Urothelium cell line (cell line): ENCODE measurements around the gene SH2D3C.

Experiments
- DNase-seq: peaks from one replicate; pipeline ENCODE4 v3.0.0; 2011; ENCODE audit warnings: low spot score, mixed read lengths
- FAIRE-seq: peaks from 2 replicates; lab custom pipeline; 2011; peaks lifted over from hg19 to GRCh38; lab: Jason Lieb, UNC

SH2D3C gene

DNA sequence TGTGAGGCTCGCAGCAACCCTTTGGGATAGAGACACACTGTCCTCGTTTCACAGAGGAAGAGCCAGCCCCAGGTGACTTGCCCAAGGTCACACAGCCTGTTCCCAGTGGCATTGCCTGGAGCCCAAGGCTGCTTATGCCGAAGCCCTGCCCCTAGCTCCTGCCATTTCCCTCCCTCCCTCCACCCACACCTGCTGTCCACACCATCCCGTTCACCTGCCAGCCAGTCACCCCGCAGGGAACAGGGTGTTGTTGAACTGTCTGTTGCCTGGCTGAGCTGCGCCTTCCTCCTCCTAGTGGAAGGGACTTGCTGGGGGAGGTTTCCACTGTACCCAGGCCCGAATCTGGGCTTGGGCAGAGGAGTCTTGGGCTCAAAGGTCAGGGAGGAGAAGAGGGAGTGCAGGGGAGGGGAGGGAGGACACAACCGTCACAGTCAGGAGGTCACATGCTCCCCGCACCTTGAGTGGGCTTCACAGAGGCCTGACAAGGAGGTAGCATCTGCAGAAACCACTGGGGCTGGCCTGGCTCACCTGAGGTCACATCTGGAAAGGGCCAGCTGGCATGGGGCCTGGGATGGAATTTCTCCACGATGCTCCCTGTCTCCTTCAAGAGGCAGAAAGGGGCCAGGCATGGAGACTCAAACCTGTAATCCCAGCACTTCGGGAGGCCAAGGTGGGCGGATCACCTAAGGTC is 56.3 kb downstream of the SH2D3C start:
- FAIRE-seq (peak; percentile 61), DNase-seq (no peak)

DNA sequence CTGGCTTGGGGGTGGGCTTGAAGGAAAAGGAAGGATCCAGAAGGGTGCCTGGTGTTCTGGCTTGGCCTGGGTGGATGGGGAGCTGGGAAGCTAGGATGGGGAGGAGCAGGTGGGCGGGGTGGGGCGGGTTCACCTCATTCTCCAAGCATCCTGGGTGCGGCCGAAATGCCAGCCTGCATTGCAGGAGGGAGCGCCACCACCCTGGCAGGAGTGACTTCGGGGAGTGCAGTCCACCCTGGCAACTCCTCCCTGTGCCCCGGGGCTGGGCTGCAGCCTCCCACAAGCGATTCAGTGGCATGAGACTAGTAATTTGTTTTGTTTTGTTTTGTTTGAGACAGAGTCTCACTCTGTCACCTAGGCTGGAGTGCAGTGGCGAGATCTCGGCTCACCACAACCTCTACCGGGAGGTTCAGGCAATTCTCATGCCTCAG is 57.1 kb downstream of the SH2D3C start:
- DNase-seq (peak; percentile 69), FAIRE-seq (no peak)

DNA sequence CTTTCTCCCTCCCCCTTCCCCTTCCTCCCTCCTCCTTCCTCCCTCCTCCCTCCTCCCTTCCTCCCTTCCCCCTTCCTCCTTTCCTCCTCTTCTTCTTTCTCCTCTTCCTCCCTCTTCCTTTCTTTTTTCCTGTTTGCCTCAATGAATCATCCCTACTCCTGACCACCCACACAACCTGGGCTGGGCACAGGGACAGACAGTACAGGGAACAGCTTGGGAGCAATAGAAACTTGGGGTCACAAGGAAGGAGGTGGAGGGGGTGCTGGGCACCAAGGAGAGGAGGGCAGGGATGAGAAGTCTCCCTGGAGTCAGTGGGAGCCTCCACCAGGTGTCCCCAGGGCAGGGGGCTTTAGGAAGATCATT is 57.6 kb downstream of the SH2D3C start:
- FAIRE-seq (peak; percentile 46), DNase-seq (no peak)

DNA sequence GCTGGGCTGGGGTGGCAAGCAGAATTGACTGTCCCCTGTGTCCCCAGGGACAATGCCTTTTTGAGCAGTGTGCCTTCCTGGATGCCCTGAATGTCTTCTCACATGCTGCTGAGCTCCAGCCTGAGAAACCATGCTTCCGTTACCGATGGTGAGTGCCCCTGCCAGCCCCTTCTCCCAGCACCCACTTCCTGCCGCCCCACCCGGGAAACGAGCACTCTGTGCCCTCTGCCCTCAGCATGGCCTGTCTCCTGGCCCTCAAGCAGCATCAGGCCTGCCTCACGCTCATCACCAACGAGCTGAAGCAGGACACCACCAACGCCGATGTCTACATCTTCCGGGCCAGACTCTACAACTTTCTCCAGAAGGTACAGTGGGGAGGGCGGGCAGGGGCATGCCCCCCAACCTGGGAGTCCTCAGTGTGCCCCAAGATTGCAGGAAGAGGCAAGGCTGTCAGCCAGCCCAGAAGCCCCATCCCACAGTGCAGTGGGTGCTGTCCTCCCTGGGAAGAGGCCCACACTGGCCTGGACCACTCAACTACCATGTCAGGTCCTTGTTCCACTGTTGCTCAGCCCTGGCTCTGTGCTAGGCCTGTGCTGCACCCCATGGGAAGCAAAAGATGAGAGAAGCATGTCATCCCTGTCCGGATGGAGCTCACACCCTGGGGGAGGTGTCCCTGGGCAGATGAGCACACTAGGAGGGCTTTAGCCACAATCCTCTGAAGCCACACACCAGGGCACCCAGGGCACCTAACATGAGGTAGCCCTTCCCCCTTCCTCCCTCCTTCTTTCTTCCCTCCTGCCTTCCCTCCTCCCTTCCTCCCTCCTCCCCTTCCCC is 58.2 kb downstream of the SH2D3C start:
- DNase-seq (no peak), FAIRE-seq (peak; percentile 52)

DNA sequence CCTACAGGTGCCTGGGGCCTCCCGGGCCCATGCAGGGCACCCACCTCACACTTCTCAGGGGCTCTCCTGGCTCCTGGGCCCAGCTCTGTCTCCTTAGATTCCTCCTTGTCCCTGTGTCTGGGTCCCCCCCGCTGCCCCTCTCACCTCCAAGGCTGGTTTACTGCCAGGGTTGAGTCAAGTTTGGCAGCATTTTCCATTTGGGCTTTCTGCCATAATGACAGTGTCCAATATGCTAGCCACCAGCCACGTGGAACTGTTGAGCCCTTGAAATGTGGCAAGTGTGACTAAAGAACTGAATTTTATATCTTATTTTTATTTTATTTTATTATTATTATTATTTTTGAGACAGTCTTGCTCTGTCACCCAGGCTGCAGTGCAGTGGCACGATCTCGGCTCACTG is 60.7 kb downstream of the SH2D3C start:
- FAIRE-seq (no peak), DNase-seq (no peak)

DNA sequence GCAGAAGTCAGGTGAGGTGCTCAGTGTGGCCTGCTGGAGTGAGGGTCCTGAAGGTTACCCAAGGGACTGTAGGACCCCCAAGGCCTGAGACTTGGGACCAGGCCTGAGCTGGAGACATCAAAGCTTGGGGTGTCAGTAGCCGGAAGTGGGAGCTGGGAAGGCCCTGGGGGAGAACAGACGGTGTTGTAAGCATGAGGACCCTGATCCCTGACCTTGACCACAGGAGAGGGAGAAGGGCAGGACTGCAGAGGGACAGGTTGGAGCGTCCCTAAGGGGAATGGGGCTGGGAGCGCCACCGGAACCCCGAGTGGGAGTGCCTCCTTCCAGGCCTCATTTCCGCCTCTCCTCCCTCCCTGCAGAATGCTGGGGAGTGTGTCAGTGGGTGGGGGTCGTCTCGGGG is 62.1 kb downstream of the SH2D3C start:
- DNase-seq (no peak), FAIRE-seq (no peak)

DNA sequence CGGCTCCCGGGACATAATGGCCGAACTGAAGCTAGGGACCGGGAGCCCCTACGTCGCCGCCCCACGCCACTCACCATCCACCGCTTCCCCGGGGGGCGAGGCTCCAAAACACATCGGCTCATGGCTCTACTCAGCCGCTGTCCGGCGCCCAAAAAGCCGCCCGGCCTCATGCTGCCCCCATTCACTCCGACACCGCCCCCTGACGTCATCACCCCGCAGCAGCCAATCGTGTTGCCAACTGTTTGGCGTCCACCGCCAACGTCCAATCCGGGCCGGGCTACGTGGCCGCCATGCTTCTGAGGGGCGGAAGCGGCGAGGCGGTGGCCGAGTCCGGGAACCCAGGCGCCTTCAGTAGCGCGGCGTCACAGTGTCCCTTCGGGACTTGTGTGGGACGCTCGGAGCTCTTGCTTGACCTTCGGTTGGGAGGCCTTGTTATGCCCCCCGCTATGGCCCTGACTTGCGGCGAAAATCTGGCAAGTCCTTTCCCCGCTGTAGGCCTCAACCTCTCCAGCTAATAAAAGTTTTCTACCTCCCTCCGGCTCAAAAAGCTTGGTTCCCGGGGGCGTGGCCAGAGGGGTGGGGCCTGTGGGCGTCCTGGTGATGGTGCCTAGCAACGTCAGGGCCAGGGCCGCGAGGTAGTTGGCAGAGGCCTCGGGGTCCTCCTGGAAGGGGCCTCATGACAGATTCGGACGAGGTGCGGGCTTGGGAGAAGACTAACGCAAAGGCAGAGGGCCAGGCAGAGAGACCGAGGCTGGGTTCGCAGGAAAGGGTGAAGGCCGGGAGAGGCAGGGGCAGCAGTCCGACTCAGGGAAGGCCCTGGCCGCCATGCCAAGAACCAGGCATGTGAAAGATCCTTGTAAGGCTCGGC is 62.8 kb downstream of the SH2D3C start, which contains the start of the genes PTRH1 and TTC16:
PTRH1 (minus strand) TSS at position 194 of the 868 bp plus-strand sequence; CDS start at position 170, 24 bp downstream.
TTC16 (plus strand) TSS at position 610 of the 868 bp plus-strand sequence; CDS start at position 677, 67 bp downstream.
- peak; percentile 98 for FAIRE-seq

DNA sequence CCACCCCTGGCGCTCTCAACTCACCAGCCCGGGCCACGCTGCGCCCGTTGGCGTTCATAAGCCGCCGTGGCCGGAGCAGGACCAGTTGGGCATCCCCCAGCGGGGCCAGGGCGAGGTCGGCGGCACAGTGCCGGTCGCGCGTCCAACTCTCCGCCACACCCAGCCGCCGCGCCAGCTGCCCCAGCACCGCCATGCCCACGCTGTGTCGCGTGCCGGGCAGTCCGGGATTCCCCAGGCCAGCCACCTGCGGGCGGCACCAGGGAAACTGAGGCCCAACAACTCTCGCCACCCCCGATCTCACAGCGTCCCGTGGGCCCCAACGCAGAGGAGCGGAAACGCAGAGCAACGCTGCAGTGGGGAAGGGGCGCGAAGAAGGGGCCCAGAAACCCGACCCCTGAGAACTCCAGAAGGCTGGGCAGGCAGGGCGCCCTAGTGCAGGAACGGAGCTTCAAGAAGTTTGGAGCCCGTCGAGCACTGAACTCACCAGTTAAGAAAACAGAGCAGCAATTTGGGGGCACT is 63.5 kb downstream of the SH2D3C start:
- FAIRE-seq (no peak), DNase-seq (no peak)

More for the DNA sequence above, 62.8 kb downstream of the SH2D3C start, which contains the start of the genes PTRH1 and TTC16:
- peak; percentile 97 for DNase-seq

DNA sequence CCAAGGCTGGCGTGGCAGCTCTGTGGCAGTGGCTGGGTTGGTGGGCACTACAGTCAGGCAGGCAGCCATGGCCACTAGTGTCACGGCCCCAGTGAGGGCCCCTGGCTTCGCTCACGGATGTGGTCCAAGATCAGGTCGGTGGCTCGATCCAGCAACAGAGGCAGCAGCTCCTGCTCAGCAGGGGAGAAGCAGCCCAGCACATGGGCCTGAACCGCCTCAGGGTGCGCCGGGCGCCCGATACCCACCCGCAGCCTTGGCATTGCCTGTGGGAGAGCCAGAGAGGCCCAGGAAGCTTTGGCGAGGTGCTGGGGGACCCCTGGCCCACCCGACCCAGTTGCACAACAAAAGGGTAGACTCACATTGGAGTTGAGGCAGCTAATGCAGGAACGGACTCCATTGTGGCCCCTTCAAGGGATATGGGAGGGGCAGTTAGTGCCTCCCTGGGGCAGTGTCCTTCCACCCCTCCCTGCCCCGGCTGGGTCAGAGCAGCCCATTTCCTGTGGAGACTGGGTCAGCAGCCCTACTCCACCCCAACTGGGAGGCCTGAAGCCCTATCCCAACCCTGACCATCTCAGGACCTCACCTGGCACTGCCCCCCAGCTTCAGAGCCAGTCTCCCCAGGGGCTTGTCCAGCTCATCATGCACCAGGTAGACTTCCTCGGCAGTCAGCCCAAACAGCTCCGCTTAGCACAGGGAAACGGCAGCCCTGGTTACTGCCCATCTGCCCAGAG is 64.3 kb downstream of the SH2D3C start:
- DNase-seq (no peak), FAIRE-seq (no peak)

DNA sequence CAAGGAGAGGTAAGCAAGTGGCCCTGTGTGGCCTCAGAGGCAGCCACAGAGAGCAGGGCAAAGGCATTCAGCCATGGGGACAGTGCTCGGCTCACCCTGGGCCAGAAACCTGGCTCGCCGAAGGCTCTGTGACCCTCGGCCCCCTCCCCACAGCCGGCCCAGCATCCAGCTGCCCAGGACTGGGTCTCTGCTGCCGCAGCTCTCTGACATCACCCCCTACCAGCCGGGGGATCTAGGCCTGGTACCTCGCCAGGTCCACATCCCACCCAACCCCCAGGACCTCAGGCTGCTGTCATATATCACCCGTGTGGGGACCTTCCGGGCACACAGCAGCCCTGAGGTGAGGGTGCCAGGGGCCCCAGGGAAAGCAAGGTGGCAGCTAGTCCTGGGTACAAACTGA is 65.6 kb downstream of the SH2D3C start:
- DNase-seq (no peak), FAIRE-seq (no peak)

DNA sequence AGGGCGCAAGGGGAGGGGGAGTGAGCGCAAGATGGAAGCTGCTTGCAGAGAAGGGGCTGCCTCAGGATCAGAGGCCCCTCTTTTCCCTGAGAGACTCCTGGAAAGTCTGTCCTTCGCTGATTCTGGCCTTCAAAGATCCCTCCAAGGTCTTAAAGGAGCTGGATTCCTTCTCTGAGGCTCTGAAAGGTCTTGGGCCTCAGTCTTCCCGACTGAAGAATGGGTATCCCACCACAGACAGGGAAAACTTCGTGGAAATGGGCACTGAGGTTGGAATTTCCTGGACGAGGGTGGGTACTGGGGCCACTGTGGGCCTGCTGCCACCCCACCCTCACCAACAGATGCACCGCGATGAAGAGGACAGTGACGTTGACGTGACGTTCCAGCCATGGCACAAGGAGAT is 66.1 kb downstream of the SH2D3C start:
- FAIRE-seq = peak; percentile 52
- no peak for DNase-seq

DNA sequence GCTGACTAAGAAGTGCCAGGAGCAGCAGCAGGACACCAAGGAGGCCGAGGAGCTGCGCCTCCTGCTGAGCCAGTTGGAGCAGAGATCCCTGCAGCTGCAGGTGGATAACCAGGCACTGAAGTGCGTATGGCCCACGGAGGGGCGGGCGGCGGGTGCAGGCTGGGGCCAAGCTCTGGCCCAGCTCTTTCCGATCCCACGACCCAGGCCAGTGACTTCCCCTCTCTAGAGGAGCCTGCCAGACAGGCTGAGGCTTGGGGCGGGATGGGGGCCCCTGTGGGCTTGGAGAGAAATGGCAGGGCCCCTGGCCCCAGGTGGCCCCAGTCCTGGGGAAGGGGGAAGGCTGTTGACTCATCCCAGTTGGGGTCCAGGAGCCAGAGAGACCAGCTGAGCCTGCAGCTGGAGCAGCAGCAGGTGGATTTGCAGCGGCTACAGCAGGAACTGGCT is 66.6 kb downstream of the SH2D3C start:
- DNase-seq (no peak), FAIRE-seq (no peak)

DNA sequence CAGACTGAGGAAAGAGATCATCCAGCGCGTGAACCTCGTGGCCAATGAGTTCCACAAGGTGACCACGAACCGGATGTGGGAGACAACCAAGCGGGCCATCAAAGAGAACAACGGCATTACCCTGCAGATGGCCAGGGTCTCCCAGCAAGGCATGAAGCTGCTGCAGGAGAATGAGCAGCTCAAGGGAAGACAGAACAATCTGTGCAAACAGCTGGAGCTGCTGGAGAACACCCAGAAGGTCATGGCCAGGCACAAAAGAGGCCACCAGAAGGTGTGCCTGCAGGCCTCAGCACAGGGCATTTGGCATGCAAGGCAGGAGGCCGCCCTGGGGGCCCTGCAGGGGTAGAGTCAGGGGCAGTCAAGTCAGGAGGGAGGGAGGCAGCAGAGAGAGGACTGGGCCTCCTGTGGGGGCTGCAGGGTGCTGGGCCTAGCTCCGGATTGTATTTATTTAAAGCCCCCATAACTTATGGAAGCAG is 67.2 kb downstream of the SH2D3C start:
- FAIRE-seq = no peak
- DNase-seq = no peak

DNA sequence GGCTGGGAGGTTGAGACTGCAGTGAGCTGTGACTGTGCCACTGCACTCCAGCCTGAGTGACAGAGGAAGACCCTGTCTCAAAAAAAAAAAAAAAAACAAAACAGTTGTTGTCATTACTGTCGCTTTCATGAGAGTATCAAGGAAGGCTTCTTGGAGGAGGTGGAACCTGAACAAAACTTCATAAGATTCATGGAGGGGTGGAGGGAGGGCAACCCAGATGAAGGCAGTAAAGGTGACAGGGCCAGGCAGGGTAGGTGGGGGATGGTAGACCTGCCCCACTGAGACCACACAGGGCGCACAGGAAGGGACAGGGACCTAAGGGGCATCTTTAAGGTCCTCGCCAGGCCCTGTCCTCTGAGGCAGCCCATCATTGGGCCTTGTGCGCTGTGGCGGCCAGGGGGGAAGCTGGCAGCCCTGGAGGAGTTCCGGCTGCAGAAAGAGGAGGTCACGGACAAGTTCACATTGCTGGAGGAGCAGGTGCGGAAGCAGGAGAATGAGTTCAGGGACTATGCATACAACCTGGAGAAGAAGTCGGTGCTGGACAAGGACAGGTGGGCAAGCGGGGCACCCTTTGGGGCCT is 68.2 kb downstream of the SH2D3C start:
- FAIRE-seq = no peak
- no peak for DNase-seq

DNA sequence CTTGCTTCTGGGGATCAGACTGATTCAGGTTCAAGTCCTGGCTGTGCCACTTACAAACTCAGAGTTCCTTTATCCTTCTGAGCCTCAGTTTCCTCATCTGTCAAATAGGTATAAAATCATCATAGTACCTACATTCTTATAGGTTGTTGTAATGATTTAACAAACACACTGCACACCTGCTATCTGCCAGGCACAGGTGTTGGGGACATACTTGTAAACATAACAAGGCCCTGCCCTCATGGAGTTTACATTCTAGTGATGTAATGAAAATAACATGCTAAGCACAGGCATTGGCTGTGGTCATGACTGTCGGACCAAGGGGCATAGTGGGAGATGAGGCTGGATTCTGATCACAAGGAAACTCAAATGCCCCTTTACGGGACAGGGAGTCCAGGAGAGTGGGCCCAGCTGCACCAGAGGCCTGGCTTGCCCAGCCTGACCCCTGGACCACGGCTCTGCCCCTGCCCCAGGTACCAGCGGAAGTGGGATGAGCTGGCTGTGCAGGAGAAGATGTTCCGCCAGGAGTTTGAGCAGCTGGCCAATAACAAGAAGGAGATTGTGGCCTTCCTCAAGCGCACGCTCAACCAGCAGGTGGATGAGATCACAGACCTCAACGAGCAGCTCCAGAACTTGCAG is 69.4 kb downstream of the SH2D3C start:
- no peak for FAIRE-seq

DNA sequence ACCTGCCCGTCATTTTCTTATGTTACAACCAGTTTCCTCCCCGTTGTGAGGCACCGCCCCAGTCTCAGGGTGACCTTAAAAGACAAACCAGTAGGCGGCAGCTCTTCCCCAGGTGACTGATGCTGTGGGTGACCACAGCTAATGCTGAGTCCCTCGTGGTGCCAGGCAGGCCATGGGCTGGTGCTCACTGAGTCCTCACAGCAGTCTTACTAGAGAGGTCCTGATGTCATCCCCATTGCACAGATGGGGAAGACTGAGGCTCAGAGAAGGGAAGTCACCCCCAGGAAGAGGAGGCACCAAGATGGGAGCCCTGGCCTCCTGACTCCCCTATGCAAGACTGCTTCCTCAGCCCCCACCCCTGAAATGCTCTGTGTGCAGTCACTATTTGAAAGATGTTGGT is 70.7 kb downstream of the SH2D3C start:
- DNase-seq (no peak), FAIRE-seq (no peak)

More for the DNA sequence above, 69.4 kb downstream of the SH2D3C start:
- no peak for DNase-seq

DNA sequence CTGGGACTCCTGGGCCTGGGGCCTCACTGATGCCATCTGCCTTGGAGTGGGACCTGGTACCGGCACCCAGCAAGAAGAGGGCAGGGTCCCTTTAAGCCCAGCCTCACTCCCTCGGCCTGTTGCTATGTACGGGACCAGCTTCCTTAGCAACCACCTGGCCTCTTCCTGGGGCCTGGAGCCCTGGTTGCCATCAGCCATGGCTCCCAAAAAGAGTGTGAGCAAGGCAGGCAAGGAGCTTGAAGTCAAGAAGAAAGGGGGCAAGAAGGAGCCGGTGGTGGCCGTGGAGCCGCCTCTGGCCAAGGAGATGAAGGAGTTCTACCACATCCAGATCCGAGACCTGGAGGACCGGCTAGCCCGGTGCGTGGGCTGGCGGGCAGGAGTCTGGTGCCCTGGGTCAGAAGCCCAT is 71.6 kb downstream of the SH2D3C start, which contains the start of gene CFAP157:
CFAP157 (plus strand) TSS at position 153 of the 406 bp plus-strand sequence; CDS start at position 197, 44 bp downstream.
- no peak for FAIRE-seq
- DNase-seq = peak; percentile 37

DNA sequence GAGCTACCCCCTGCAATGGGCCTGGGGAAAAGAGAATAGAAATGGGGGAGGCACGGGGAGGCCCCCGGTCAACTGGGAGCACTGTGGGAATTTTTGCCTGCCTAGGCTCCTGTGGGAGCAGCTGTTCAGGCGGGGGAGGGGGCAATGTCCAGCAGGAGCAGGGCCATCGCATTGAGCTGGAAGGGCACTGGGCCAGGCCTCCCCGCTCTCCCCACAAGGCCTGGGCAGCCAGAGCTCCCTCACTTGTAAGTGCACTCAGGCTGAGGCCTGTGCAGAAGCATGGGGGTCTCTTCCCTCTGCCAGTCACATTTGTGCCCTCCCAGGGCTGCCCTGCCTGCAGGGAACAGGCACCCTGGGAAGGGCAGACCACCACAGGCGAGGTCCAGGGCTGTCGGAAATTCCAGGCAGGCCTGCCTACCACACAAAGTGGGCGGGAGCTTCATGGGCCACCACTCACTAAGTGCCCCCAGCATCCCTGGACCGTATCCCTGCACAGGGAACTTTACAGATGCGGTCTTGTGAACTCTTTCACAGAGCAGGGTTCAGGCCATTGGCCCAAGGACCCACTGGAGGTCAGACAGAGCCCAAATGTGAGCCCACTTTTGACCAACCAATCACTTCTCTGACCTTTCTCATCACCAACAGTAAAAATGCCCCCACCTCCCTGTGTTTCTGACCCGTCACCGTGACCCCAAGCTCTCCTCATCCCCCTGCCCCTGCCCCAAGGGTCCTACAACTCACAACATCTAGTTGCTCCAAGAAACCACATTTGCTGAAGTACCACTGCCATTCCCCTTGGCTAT is 72.7 kb downstream of the SH2D3C start:
- FAIRE-seq = no peak
- DNase-seq = no peak
